ENCODE measurements around the gene TMEM125. TPM values are rescaled to one million over a fixed set of nuclear protein-coding genes. Genes with fewer than 3 reads are reported as not detected.
A peak's percentile ranks its signal among the peaks of the same experiment; 100 is the strongest.

Gene TMEM125
- total RNA-seq, 1 donor = not detected

- no peak for TF ChIP-seq CTCF (IDR thresholded peaks at IDR 0.05; ENCODE audit: insufficient read depth, low read length)
- DNase-seq (ENCODE audit: low read depth) = no peak
- no peak overlapping the region for H3K4me3 ChIP-seq (ENCODE audit: low read depth, low read length)
These were observed 44.5 kb downstream of the TMEM125 start for GRCh38 chr1:43314233-43314632.

GRCh38 chr1:43315481-43315880, 45.7 kb downstream of the TMEM125 start:
- no peak for DNase-seq (ENCODE audit: low read depth)
- TF ChIP-seq CTCF (IDR thresholded peaks at IDR 0.05; ENCODE audit: insufficient read depth, low read length) = no peak
- no peak overlapping the region for H3K4me3 ChIP-seq (ENCODE audit: low read depth, low read length)

- peak; percentile 48 for DNase-seq (ENCODE audit: low read depth)
- H3K4me3 ChIP-seq (ENCODE audit: low read depth, low read length) = no peak overlapping the region
- no peak for TF ChIP-seq CTCF (IDR thresholded peaks at IDR 0.05; ENCODE audit: insufficient read depth, low read length)
These were observed 46.4 kb downstream of the TMEM125 start for GRCh38 chr1:43315963-43316737.

GRCh38 chr1:43316738-43317520, 47.1 kb downstream of the TMEM125 start:
- peak; percentile 13 for TF ChIP-seq CTCF (IDR thresholded peaks at IDR 0.05; ENCODE audit: insufficient read depth, low read length)
- H3K4me3 ChIP-seq (ENCODE audit: low read depth, low read length) = no peak overlapping the region
- no peak for DNase-seq (ENCODE audit: low read depth)

- no peak overlapping the region for H3K4me3 ChIP-seq (ENCODE audit: low read depth, low read length)
- no peak for TF ChIP-seq CTCF (IDR thresholded peaks at IDR 0.05; ENCODE audit: insufficient read depth, low read length)
- no peak for DNase-seq (ENCODE audit: low read depth)
These were observed 48.2 kb downstream of the TMEM125 start for GRCh38 chr1:43317817-43318471.

- DNase-seq (ENCODE audit: low read depth) = peak; percentile 5
- TF ChIP-seq CTCF (IDR thresholded peaks at IDR 0.05; ENCODE audit: insufficient read depth, low read length) = no peak
- no peak overlapping the region for H3K4me3 ChIP-seq (ENCODE audit: low read depth, low read length)
These were observed 49.0 kb downstream of the TMEM125 start for GRCh38 chr1:43318831-43319230.
